ENCODE results near the gene ZBTB8OS.

The ZBTB8OS gene

GRCh38 chr1:32693455-32694174 is 43.3 kb upstream of the ZBTB8OS start:
- H3K27me3 ChIP-seq (ENCODE audit: insufficient read depth, low read length): no peaks in the 10 kb centered on the region
- H3K4me3 ChIP-seq (ENCODE audit: low read depth, low read length): no peak overlapping the region
- no peak overlapping the region for H3K14ac ChIP-seq (ENCODE audit: low read length)

GRCh38 chr1:32686387-32686786 is 36.0 kb upstream of the ZBTB8OS start:
- H3K9ac ChIP-seq (ENCODE audit: low read length): no peak overlapping the region
- H4K91ac ChIP-seq (ENCODE audit: low read depth, low read length): no peak overlapping the region
- H2BK5ac ChIP-seq (ENCODE audit: low read depth, low read length, poor library complexity): no peak overlapping the region
- no peak overlapping the region for H3K4me2 ChIP-seq (ENCODE audit: low read length)
- H4K8ac ChIP-seq (ENCODE audit: low read depth, low read length): no peak overlapping the region
- no peak overlapping the region for H2AFZ ChIP-seq (ENCODE audit: insufficient read depth, low read length, poor library complexity)
- no peak overlapping the region for H3K27ac ChIP-seq (ENCODE audit: low read depth, low read length)
- H3K18ac ChIP-seq (ENCODE audit: low read length): no peak overlapping the region
- no peak overlapping the region for H4K12ac ChIP-seq (ENCODE audit: low read depth, low read length)
- no peaks in the 10 kb centered on the region for H3K79me2 ChIP-seq (ENCODE audit: control insufficient read depth, insufficient read depth, low read length, poor library complexity)
- no peaks in the 10 kb centered on the region for H3K27me3 ChIP-seq (ENCODE audit: insufficient read depth, low read length)
- WGBS (ENCODE audit: extremely low coverage, insufficient coverage, insufficient read length): no CpG with 5 or more reads among the region's 2 CpGs
- H3K4ac ChIP-seq (ENCODE audit: low read depth, low read length): no peak overlapping the region
- no peaks in the 10 kb centered on the region for H3K9me3 ChIP-seq (ENCODE audit: insufficient read depth, low read depth, low read length)
- H3K14ac ChIP-seq (ENCODE audit: low read length): no peak overlapping the region
- no peak for DNase-seq
- H3K23ac ChIP-seq (ENCODE audit: low read length): no peak overlapping the region
- no peak overlapping the region for H2BK120ac ChIP-seq (ENCODE audit: insufficient read depth, low read length, poor library complexity)
- no peak overlapping the region for H2AK5ac ChIP-seq (ENCODE audit: low read length)
- H3K4me3 ChIP-seq (ENCODE audit: low read depth, low read length): no peak overlapping the region
- no peaks in the 10 kb centered on the region for H3K79me1 ChIP-seq (ENCODE audit: low read length)
- peaks cover 7 to 26% of the 10 kb centered on the region in 2 experiments for H3K36me3 ChIP-seq (ENCODE audit: control insufficient read depth in 1 of 2, insufficient read depth in 2 of 2, low read length in 2 of 2)
- no peak overlapping the region for H2BK12ac ChIP-seq (ENCODE audit: low read length)
- H3K4me1 ChIP-seq (ENCODE audit: control insufficient read depth in 1 of 2, insufficient read depth in 2 of 2, low read length in 2 of 2): no peaks in the 10 kb centered on the region

More at GRCh38 chr1:32693455-32694174, 43.3 kb upstream of the ZBTB8OS start:
- no peak overlapping the region for H4K12ac ChIP-seq (ENCODE audit: low read depth, low read length)
- H2BK12ac ChIP-seq (ENCODE audit: low read length): no peak overlapping the region
- no peak overlapping the region for H3K18ac ChIP-seq (ENCODE audit: low read length)
- H3K4ac ChIP-seq (ENCODE audit: low read depth, low read length): no peak overlapping the region
- no peak overlapping the region for H3K4me2 ChIP-seq (ENCODE audit: low read length)
- no peak overlapping the region for H2AK5ac ChIP-seq (ENCODE audit: low read length)
- H3K36me3 ChIP-seq (ENCODE audit: control insufficient read depth in 1 of 2, insufficient read depth in 2 of 2, low read length in 2 of 2): no peaks in the 10 kb centered on the region
- DNase-seq: no peak
- no CpG with 5 or more reads among the region's 6 CpGs for WGBS (ENCODE audit: extremely low coverage, insufficient coverage, insufficient read length)
- H3K79me1 ChIP-seq (ENCODE audit: low read length): no peaks in the 10 kb centered on the region
- H3K9me3 ChIP-seq (ENCODE audit: insufficient read depth, low read depth, low read length): no peaks in the 10 kb centered on the region
- H3K27ac ChIP-seq (ENCODE audit: low read depth, low read length): no peak overlapping the region
- H2BK120ac ChIP-seq (ENCODE audit: insufficient read depth, low read length, poor library complexity): no peak overlapping the region
- no peak overlapping the region for H3K9ac ChIP-seq (ENCODE audit: low read length)
- no peak overlapping the region for H4K91ac ChIP-seq (ENCODE audit: low read depth, low read length)
- H3K4me1 ChIP-seq (ENCODE audit: control insufficient read depth in 1 of 2, insufficient read depth in 2 of 2, low read length in 2 of 2): no peaks in the 10 kb centered on the region
- H2BK5ac ChIP-seq (ENCODE audit: low read depth, low read length, poor library complexity): no peak overlapping the region
- H2AFZ ChIP-seq (ENCODE audit: insufficient read depth, low read length, poor library complexity): no peak overlapping the region
- H3K79me2 ChIP-seq (ENCODE audit: control insufficient read depth, insufficient read depth, low read length, poor library complexity): no peaks in the 10 kb centered on the region
- H4K8ac ChIP-seq (ENCODE audit: low read depth, low read length): no peak overlapping the region
- H3K23ac ChIP-seq (ENCODE audit: low read length): no peak overlapping the region

GRCh38 chr1:32685498-32685897 is 35.1 kb upstream of the ZBTB8OS start:
- H3K4ac ChIP-seq (ENCODE audit: low read depth, low read length): no peak overlapping the region
- no peaks in the 10 kb centered on the region for H3K79me2 ChIP-seq (ENCODE audit: control insufficient read depth, insufficient read depth, low read length, poor library complexity)
- DNase-seq: no peak
- H3K27me3 ChIP-seq (ENCODE audit: insufficient read depth, low read length): no peaks in the 10 kb centered on the region
- H4K12ac ChIP-seq (ENCODE audit: low read depth, low read length): no peak overlapping the region
- H2BK12ac ChIP-seq (ENCODE audit: low read length): no peak overlapping the region
- no peak overlapping the region for H3K4me3 ChIP-seq (ENCODE audit: low read depth, low read length)
- no peak overlapping the region for H3K9ac ChIP-seq (ENCODE audit: low read length)
- WGBS (ENCODE audit: extremely low coverage, insufficient coverage, insufficient read length): no CpG with 5 or more reads among the region's 2 CpGs
- no peak overlapping the region for H3K23ac ChIP-seq (ENCODE audit: low read length)
- no peak overlapping the region for H2AFZ ChIP-seq (ENCODE audit: insufficient read depth, low read length, poor library complexity)
- H2AK5ac ChIP-seq (ENCODE audit: low read length): no peak overlapping the region
- H3K4me2 ChIP-seq (ENCODE audit: low read length): no peak overlapping the region
- peaks cover 7 to 28% of the 10 kb centered on the region in 2 experiments for H3K36me3 ChIP-seq (ENCODE audit: control insufficient read depth in 1 of 2, insufficient read depth in 2 of 2, low read length in 2 of 2)
- H2BK120ac ChIP-seq (ENCODE audit: insufficient read depth, low read length, poor library complexity): no peak overlapping the region
- H4K8ac ChIP-seq (ENCODE audit: low read depth, low read length): no peak overlapping the region
- H3K18ac ChIP-seq (ENCODE audit: low read length): no peak overlapping the region
- no peaks in the 10 kb centered on the region for H3K4me1 ChIP-seq (ENCODE audit: control insufficient read depth in 1 of 2, insufficient read depth in 2 of 2, low read length in 2 of 2)
- H3K79me1 ChIP-seq (ENCODE audit: low read length): no peaks in the 10 kb centered on the region
- H3K27ac ChIP-seq (ENCODE audit: low read depth, low read length): no peak overlapping the region
- H3K14ac ChIP-seq (ENCODE audit: low read length): no peak overlapping the region
- H4K91ac ChIP-seq (ENCODE audit: low read depth, low read length): no peak overlapping the region
- no peaks in the 10 kb centered on the region for H3K9me3 ChIP-seq (ENCODE audit: insufficient read depth, low read depth, low read length)
- no peak overlapping the region for H2BK5ac ChIP-seq (ENCODE audit: low read depth, low read length, poor library complexity)

- DNase-seq: no peak
- H3K4me2 ChIP-seq (ENCODE audit: low read length): no peak overlapping the region
- peaks cover 7 to 28% of the 10 kb centered on the region in 2 experiments for H3K36me3 ChIP-seq (ENCODE audit: control insufficient read depth in 1 of 2, insufficient read depth in 2 of 2, low read length in 2 of 2)
- H2BK120ac ChIP-seq (ENCODE audit: insufficient read depth, low read length, poor library complexity): no peak overlapping the region
- no peak overlapping the region for H4K12ac ChIP-seq (ENCODE audit: low read depth, low read length)
- H3K4me3 ChIP-seq (ENCODE audit: low read depth, low read length): no peak overlapping the region
- H3K79me1 ChIP-seq (ENCODE audit: low read length): no peaks in the 10 kb centered on the region
- no peak overlapping the region for H3K4ac ChIP-seq (ENCODE audit: low read depth, low read length)
- WGBS (ENCODE audit: extremely low coverage, insufficient coverage, insufficient read length): no CpG with 5 or more reads among the region's 2 CpGs
- no peak overlapping the region for H2AK5ac ChIP-seq (ENCODE audit: low read length)
- H2BK12ac ChIP-seq (ENCODE audit: low read length): no peak overlapping the region
- no peak overlapping the region for H2AFZ ChIP-seq (ENCODE audit: insufficient read depth, low read length, poor library complexity)
- H3K27ac ChIP-seq (ENCODE audit: low read depth, low read length): no peak overlapping the region
- H4K8ac ChIP-seq (ENCODE audit: low read depth, low read length): no peak overlapping the region
- H3K4me1 ChIP-seq (ENCODE audit: control insufficient read depth in 1 of 2, insufficient read depth in 2 of 2, low read length in 2 of 2): no peaks in the 10 kb centered on the region
- no peak overlapping the region for H3K18ac ChIP-seq (ENCODE audit: low read length)
- no peak overlapping the region for H4K91ac ChIP-seq (ENCODE audit: low read depth, low read length)
- H2BK5ac ChIP-seq (ENCODE audit: low read depth, low read length, poor library complexity): no peak overlapping the region
- H3K9me3 ChIP-seq (ENCODE audit: insufficient read depth, low read depth, low read length): no peaks in the 10 kb centered on the region
- H3K9ac ChIP-seq (ENCODE audit: low read length): no peak overlapping the region
- H3K23ac ChIP-seq (ENCODE audit: low read length): no peak overlapping the region
- no peak overlapping the region for H3K14ac ChIP-seq (ENCODE audit: low read length)
- H3K27me3 ChIP-seq (ENCODE audit: insufficient read depth, low read length): no peaks in the 10 kb centered on the region
- H3K79me2 ChIP-seq (ENCODE audit: control insufficient read depth, insufficient read depth, low read length, poor library complexity): no peaks in the 10 kb centered on the region
Observed at GRCh38 chr1:32684167-32684811, 33.9 kb upstream of the ZBTB8OS start.

Data from trophoblast cell (in vitro differentiated cells and primary cell).